T-helper 1 cell treated with Interleukin-12 subunit alpha and Interleukin-12 subunit beta and Interleukin-4 antibody, amounts not matched to agents 30 ng/mL and 1 ng/mL, for 36 hours (primary cell): ENCODE measurements around the gene SH3GLB2. TPM values are rescaled to one million over a fixed set of nuclear protein-coding genes. Genes with fewer than 3 reads are reported as not detected.
"Not testable (repeated sequence)": the region's sequence is repeated elsewhere in the genome, so short reads cannot be mapped to it uniquely, and the experiment has no call there.

Experiments
- intact Hi-C: fragments of 100-400 bp; cut with micrococcal nuclease; formaldehyde crosslinking; loops from one replicate; pipeline ENCODE4 v1.15.1; 2024
- total RNA-seq: library from RNA; stranded (reverse); gene quantifications from 2 replicates; pipeline ENCODE4 v1.2.3, GENCODE V29; 2022

Gene SH3GLB2
- total RNA-seq, 1 donor from 2014 or later = 93.5 TPM

- intact Hi-C loops = not testable (repeated sequence)
Observed at GRCh38 chr9:129004173-129004572, 24.0 kb downstream of the SH3GLB2 start.

GRCh38 chr9:129002992-129003391, 25.1 kb downstream of the SH3GLB2 start:
- intact Hi-C loops = no loop called here

GRCh38 chr9:129001504-129002325, 26.4 kb downstream of the SH3GLB2 start:
- intact Hi-C loops = no loop called here

GRCh38 chr9:128999581-129000206, 28.4 kb downstream of the SH3GLB2 start:
- intact Hi-C loops = no loop called here

- intact Hi-C loops = no loop called here
Observed at GRCh38 chr9:128998462-128998861, 29.7 kb downstream of the SH3GLB2 start.

- intact Hi-C loops = no loop called here
Observed at GRCh38 chr9:128995791-128996190, 32.3 kb downstream of the SH3GLB2 start.

GRCh38 chr9:128992995-128993394, 35.1 kb downstream of the SH3GLB2 start:
- intact Hi-C loops = no loop called here

- intact Hi-C loops = no loop called here
Observed at GRCh38 chr9:128987805-128988204, 40.3 kb downstream of the SH3GLB2 start.

- intact Hi-C loops = no loop called here
Observed at GRCh38 chr9:128986671-128987070, 41.5 kb downstream of the SH3GLB2 start.

GRCh38 chr9:128983536-128983935, 44.6 kb downstream of the SH3GLB2 start:
- intact Hi-C loops = no loop called here

- intact Hi-C loops = no loop called here
Observed at GRCh38 chr9:128979111-128979510, 49.0 kb downstream of the SH3GLB2 start.

GRCh38 chr9:128972956-128973355, 55.2 kb downstream of the SH3GLB2 start:
- intact Hi-C loops = no loop called here

GRCh38 chr9:128969491-128969890, 58.6 kb downstream of the SH3GLB2 start:
- intact Hi-C loops = no loop called here

- intact Hi-C loops = not testable (repeated sequence)
Observed at GRCh38 chr9:128961403-128961802, 66.7 kb downstream of the SH3GLB2 start.

Other genes with a start within 250 kb of the SH3GLB2 start
- gene TBC1D13, start 241.1 kb downstream of the SH3GLB2 start, total RNA-seq = 23.0 and 24.0 TPM in 2 replicates
- 12.8 and 14.1 TPM in 2 replicates for gene ENDOG, start 209.8 kb downstream of the SH3GLB2 start, total RNA-seq
- gene SPOUT1, start 198.5 kb downstream of the SH3GLB2 start, total RNA-seq = 93.1 and 105 TPM in 2 replicates
- 13.9 and 14.9 TPM in 2 replicates for gene KYAT1, start 146.4 kb downstream of the SH3GLB2 start, total RNA-seq
- 60.1 and 60.2 TPM in 2 replicates for gene LRRC8A, start 146.2 kb downstream of the SH3GLB2 start, total RNA-seq
- gene PHYHD1, start 107.3 kb downstream of the SH3GLB2 start, total RNA-seq = 2.7 and 2.9 TPM in 2 replicates
- gene DOLK, start 80.7 kb downstream of the SH3GLB2 start, total RNA-seq = 11.4 and 13.1 TPM in 2 replicates
- gene NUP188, start 80.6 kb downstream of the SH3GLB2 start, total RNA-seq = 103 and 105 TPM in 2 replicates
- gene MIGA2, start 8.3 kb upstream of the SH3GLB2 start, total RNA-seq = 49.9 and 50.2 TPM in 2 replicates
- gene DOLPP1, start 52.8 kb upstream of the SH3GLB2 start, total RNA-seq = 19.0 and 21.5 TPM in 2 replicates
- gene CRAT, start 82.5 kb upstream of the SH3GLB2 start, total RNA-seq = 15.0 and 15.2 TPM in 2 replicates
- 109 and 121 TPM in 2 replicates for gene PTPA, start 83.1 kb upstream of the SH3GLB2 start, total RNA-seq
- gene IER5L, start 149.9 kb upstream of the SH3GLB2 start, total RNA-seq = 3.3 and 3.4 TPM in 2 replicates